ENCODE data around the gene SPTLC1.

GRCh38 chr9:91991721-91992341 is 123.4 kb downstream of the SPTLC1 start:
- TF ChIP-seq EZH2 (conservative IDR thresholded peaks at IDR 0.05; ENCODE audit: low read depth, low read length) (no peak), CEBPB (IDR thresholded peaks at IDR 0.05; ENCODE audit: borderline replicate concordance, low read depth, low read length) (no peak)
